ENCODE results near the gene INAFM2.

INAFM2 gene

DNA sequence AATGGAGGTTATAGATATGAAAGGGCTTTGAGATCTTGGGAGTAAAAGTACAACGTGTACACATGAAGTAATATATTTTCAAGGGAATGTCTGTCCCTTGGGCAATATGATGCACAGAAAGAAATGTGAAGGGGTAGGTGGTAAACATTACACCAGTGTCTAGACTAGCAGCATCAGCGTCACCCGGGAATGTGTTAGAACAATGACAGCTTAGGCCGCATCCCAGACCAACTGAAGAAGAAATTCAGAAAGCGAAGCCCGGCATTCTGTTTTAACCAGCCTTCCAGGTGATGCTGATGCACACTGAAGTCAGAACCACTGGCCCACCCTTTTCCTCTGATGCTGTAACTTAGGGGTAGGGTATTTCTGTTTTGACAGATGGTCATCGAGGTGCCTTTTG is 6.3 kb downstream of the INAFM2 start:
- DNase-seq (ENCODE audit: low read depth), result no peak

DNA sequence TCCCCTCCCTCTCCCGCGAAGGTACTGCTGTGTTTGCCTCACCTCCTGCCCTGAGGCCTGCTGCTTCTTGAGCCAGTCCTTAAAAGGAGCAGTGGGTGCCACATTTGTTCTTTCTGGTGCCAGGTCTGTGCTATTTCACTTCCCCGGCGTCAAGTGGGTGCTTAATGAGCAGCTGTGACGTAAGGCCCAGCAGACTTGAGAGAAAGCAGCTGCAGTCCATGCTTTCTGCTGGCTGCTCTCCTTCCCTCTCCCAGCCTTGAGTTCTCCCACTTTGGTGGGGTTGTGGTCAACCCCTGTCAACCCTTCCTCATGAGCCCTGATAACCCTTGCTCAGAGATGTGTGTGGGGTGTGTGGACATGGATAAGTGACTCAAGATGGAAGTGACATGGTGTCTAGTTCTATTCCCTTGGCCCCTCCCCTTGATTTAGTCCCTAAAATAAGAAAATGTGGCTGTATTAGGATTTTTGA is 6.9 kb downstream of the INAFM2 start:
- DNase-seq (ENCODE audit: low read depth), result no peak

DNA sequence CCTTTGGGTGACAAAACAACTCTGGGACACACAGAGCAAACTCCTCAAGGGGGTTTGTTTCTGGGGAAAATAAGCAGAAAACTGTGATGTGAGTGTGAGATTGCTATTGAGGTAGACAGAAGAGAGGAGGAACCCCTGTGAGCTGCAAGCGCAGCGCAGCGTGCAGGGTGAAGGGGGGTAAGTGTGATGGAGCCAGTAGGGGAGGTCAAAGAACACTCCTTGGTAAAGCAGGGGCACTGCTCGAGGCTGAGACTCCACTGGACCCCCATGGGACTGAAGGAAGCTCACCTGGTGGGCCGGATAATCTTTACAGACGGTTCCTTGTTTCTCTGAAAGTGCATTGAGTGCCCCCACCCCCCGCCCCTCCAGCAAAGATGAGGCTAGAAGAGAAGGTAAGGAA is 7.5 kb downstream of the INAFM2 start:
- no peak for DNase-seq (ENCODE audit: low read depth)

DNA sequence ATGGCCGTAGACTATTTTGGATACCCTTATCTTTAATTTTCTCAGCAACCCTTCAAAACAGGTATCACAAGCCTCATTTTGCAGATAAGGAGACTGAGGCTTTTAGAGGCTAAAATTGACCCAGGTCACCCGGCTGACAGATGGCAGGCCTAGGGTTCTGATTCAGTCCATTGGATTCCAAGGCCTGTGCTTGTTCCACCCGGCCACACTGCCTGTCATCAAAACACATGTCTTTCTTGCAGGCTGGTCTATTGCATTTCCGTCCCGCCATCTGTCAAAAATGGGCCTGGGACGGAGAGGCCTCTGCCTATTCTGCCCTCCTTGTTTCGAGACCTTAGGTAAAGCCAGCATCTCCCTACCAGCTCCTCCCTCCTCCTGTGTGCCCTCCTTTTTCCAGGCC is 8.1 kb downstream of the INAFM2 start:
- no peak for DNase-seq (ENCODE audit: low read depth)

DNA sequence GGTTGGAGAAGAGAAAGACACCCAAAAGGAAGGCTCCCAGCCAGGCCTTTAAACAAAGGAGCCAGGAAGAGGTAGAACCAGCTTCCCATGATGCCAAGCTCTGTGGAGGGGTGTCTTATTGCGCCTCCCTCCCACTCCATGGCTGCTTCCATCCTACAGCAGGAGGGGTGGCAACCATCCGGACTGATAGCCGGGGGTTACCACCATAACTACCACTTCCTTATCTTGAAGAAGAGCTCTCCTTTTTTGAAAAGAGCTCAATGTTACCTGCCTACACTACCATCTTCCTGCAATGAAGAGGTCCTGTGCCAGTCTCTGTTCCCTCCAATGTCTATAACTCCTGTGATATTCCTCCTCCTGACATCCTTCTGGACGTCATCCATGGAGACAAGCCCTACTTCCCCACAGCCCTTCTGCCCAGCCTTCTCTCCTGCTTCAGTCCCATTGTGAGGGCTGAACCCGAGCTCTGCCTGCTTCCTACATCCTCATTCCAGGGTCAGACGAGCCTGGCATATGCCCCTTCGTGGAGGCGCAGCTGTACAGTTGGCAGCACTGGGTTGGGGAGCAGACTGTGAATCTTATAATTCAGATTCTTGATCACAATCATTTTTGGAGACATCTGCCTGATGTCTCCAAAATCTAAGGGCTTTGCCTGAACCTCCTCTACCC is 8.8 kb downstream of the INAFM2 start:
- no peak for DNase-seq (ENCODE audit: low read depth)

DNA sequence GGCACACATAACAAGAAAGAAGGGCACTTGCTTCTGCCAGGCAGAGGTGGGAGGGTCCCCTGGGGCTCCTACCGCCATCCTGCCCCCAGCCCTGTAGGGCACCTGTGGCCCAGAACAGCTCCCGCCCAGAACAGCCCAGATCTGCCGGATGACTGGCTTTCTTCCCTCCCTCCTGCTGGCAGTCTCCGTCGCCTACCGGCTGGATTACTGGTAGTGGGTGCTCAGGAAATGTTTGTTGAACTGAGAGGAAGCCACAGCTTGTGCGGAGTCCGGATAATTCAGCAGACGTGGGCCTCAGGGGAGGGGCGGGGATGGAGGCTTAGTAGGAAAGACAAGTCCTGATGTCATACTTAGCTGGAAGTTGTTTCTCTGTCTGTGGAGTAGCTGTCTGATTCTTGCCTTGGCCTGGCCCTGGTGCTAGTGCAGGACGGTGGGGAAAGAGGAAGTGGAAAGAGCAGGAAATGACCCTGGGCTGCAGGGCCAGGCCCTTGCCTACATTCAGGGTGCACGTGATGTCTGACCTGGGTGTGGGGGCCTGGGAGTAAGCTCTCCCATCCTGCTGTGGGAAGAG is 10.5 kb downstream of the INAFM2 start:
- no peak for DNase-seq (ENCODE audit: low read depth)

DNA sequence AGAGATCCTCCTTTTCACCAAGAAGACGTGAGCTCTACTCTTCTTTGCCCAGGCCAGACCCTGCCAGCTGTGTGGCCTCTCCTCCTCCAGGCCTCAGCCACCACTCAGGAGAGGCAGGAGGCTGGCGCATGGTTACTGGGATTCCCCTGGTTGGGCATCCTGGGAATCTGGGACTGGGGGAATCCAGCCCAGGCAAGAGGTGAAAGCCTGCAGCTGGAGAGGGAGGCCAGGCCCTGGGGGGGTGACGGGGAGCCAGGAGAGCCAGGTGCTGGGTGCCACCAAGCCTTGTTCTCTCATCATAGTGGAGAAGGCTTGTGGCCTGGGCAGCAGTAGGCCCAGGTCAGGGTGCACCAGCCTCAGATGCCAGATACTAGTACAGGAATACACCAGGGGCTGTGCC is 11.0 kb downstream of the INAFM2 start:
- no peak for DNase-seq (ENCODE audit: low read depth)

DNA sequence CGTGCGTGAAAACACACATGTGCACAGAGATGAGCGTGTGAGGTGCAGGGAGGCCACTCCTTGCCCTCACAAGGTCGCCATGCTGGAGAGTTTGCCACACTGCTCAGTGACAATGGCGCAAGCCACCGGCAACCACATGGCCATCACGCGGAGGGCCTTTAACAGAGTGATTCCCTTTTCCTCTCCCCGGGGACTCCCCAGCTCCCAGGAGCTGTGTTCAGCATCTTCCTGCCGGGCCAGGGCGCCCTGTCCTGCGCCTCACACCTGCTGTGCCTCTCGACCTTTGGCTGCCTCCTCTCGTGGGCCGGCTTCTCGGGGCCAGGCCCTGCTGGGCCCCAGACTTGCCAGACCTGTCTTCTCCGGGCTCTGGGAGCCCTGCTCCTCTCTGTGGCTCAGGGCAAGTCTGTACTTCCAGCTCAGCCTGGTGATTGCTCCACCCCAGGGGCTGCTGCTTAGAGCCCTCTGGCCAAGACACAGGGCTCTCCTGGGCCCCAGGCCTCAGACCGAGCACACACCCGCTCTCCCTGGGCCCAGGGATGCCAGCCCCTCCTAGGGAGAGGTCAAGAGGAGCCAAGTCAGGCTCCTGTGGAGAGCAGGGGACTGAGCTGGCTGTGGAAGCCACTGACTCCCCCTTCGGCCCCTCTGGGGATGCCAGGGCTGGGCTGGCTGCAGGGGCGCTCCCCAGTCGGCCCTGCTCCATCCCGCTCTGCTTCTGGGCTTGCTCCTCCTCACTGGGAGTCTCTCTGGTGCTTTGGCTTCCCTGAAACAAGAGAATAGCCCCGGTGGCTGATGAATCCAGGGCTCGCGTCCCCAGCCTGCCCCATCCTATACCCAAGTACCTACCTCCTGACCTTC is 11.7 kb downstream of the INAFM2 start:
- no peak for DNase-seq (ENCODE audit: low read depth)

DNA sequence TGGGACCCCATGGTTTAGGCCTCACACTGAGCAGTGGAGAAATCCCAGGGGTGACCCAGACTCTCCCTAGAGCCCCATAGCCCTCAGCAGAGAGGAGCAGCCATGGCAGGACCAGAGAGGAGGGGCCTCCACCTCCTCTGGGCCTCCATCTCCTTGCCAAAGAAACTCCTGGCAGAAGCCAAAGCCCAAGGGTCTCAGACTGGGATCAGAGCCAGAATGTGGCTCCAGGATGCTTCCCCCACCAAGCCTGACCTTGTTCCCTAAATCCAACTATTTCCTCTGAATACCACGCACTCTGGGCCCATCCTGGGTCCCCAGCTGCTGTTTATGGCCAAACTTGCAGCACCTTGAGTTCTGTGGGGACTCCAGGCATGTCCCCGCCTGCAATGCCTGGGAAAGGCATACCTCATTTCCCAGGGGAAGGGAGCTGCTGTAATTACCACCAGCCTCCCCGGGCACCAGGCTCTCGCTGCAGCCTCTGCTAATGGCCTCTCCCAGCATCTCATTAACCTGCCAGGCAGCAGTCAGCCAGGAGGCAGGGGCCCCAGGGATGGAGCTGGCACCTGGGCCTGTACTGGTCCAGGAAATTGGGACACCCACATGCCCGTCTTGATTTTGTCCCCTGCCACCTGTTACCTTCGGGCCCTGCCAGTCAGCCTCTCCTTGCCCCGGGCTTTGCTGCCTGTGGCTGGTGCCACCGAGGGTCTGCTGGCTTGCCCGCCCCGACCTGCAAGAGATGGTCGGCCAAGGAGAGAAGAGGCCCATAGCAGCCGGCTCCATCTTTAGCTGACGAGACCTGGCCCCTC is 12.6 kb downstream of the INAFM2 start:
- no peak for DNase-seq (ENCODE audit: low read depth)

DNA sequence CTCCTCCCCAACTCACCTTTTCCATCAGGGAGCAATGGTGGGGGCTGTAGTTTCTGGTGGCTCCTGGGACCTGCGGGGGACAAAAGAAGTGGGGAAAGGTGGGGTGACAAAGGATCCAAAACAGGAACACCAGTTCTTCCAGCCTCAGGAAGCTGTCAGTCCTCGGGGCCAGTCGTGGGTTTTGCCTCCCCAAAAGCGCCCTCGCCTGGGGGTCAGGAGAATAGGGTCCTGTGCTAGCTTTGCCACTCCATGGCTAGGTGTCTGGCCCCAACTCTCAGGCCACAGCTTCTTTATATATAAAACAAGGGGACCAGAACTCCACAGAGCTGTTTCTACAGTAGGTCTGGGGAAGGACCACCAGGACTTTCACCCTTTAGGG is 13.2 kb downstream of the INAFM2 start:
- no peak for DNase-seq (ENCODE audit: low read depth)

DNA sequence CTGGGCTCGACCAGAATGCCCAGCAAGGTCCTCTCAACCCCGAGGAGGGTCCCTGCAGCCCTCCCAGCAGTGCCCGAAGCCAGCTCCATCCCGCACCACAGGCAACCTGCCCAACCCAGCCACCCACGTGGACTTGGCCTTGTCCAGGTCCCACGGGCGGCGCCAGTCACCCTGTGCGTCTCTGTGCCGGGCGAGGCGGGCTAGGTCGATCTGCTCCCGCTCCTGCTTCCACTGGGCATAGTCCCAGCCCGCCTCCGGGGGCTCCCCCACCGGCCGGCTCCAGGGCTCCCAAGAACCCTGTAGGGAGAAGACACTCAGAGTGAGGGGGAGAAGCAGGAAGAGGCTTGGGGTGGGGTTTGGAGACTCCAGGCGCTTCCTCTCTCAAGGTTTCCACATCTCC is 14.1 kb downstream of the INAFM2 start:
- DNase-seq (ENCODE audit: low read depth), result no peak

DNA sequence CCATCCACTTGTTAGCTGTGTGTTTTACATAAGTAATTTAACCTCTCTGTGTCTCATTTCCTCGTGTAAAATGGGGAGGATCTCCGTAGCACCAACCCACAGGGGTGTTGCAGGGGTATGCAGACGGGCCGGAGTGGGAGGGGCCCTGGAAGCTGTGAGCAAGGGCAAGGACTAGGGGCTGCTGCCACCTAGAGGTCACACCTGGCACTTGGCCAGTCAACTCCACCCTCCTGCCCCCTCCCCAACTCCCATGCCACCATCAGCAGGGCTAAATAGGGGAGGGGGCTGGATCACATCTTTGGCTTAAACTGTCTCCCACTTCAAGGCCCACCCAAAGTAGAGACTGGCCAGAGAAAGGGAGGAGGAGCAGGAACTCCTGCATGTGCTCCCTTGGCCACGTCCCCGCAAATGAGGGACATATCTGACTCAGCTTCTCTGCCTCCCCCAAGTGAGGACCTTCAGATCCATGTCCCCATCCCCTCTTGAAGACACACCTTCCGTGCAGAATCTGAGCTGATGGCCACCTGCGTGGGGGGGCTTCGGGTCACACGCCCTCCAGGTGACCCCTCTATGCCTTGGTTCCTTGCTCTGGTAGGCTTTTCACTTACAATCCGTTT is 14.7 kb downstream of the INAFM2 start:
- DNase-seq (ENCODE audit: low read depth), result peak; percentile 57

DNA sequence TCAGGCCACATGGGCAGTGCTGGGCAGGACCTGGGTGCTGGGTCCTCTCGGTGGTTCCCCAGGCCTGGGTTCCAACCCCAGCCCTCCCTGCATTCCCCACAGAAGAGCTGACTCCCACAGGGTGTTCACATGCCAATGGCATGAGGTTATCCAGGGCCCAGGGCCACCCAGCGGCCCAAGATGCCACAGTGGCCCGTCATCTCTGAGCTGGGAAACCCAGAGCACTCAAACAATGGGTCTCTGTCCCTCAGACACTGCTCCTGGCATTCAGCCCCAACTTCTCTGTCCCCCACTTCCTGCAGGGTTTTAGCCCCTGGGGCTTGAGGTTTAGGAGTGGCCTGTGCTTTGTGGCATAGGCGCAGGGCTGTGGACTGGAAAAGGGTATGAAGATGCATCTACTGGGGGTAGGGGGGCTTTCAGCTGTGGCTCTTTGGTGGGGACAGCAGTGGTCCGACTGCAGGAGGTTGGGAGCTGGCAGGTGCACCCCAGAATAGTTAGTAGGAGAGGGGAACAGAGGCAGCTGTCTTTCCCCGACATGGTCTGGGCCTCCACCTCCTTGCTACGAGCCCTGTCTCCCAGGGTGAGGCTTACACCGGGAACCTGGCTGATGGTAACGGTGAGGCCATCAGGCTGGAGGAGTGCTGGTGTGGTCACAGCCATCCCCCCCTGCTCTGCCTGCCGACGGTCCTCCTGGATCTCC is 15.6 kb downstream of the INAFM2 start:
- no peak for DNase-seq (ENCODE audit: low read depth)

DNA sequence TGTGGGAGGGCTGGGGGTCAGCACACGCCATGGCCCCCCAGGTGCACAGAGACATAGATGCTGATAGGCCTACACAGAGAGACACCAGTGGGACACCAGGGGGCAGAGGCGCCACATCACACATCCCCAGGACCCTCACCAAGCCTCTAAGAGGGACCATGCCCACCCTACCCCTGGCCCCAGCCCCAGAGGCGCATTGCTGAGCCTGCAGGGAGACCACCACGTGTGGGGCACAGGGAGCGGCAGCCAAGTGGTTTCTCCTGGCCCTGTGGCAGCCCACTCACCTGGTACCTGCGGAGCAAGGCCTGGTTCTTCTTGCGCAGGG is 16.1 kb downstream of the INAFM2 start:
- no peak for DNase-seq (ENCODE audit: low read depth)

DNA sequence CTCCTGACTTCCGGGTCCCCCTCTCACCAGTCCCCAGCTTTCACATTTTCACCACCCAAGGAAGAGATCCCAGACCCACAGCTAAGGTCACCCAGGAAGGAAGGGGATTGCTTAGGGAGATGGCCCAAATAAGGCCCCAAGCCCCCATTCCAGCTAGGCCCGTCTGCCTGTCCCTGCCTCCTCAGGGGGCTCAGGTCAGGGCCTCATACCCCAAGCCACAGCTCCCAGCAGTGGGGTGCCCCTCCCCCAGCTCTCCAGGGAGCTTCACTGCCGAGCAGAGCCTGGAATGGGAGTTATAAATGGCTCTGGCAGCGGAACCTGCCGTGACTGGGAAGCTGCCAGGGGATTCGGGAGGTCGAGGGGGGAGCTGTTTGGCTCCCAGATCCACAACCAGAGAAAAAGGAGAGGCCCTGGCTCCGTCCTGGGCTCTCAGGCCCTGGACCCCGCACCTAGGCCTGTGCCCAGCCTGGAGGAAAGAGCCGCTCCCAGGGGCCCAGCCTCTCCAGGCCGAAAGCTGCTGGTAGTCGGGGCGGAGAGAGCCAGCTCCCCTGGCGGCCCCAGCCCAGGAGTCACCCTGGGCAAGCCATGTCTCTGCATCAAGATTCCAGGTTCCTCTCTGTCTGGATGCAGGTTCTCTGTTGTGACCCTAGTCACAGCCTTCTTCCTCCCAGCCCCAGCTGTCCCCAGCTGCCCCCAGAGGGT is 16.7 kb downstream of the INAFM2 start:
- no peak for DNase-seq (ENCODE audit: low read depth)

DNA sequence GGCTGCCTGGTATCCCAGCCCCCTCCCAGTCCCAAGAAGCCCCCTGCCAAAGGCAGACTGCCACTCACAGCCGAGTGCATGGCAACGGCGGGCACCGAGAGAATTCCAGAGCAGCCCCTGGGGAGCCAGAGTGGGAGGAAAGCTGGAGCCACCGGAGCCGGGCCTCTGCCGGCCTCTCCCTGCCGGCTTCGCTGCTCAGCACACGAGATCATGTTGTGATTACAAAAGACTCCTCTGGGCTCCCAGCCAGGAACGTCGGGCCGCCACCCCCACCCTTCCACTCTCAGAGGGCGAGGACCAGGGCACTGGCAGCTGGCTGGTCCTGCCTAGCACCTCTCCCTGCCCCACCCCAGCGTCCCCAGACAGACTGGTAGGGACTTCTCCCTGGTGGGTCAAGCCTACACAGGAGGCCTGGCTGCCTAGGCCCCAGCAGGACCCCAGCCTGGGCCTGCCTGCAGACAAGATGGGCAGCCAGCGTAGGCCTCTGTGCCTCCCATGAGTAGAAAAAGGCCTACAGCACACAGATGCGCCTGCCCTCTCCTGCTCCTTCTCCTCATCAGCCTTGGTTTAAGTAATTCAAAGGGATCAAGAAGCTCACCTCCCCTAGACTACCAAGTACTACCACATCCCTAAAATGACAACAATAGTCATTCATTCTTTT is 17.4 kb downstream of the INAFM2 start, which contains the start of gene CCDC9B:
Gene CCDC9B, minus strand, starts transcription at position 200 of the 661 bp plus-strand sequence. Its CDS starts 120 bp downstream, at position 80.
- no peak for DNase-seq (ENCODE audit: low read depth)

DNA sequence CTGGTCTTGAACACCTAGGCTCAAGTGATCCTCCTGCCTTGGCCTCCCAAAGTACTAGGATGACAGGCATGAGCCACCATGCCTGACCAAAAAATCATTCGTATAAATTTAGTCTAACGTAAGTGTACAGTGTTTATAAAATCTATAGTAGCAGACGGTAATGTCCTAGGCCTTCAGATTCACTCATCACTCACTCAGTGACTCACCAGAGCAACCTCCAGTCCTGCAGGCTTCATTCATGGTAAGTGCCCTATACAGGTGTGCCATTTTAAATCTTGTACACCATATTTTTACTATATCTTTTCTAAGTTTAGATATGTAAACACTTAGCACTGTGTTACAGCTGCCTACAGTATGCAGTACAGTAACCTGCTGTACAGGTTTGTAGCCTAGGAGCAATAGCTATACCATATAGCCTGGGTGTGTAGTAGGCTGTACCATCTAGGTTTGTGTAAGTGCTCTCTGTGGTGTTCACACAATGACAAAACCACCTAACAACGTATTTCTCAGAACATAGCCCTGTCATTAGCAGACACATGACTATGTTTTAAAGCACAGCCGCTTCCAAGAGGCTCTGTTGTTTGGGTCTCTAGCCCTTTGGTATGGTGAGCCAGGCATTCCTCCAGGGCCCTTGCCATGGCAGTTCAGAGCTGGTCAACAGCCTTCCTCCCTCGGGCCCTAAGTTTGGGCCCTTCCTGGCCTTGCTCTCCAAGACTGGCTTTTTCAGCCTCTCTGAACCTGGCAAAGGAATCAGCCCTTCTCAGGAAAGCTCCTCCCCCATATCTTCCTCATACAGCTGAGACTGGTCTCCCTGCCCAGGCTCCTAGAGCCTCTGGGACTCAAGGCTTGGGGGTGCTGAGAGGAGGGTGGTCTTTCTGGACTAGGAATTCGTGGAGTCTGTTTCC is 19.2 kb downstream of the INAFM2 start:
- no peak for DNase-seq (ENCODE audit: low read depth)

DNA sequence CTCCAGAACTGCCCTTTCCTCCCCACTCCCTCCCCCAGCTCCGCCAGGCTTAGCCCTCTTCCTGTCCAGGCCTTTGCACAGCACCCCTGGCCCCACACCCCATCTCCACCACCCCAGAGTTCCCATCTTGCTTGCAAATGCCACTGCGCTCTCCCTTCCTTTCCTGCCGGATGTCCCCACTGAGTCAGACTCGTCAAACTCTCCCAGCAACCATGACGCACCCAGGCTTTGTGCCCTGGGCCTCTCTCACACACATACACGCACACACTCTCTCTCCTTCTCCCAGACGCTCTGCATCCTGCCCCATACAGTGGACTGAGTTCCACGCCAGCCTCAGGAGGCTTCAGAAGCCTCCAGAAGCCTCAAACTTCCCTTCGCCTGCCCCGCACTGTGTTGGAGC is 20.0 kb downstream of the INAFM2 start:
- DNase-seq (ENCODE audit: low read depth), result no peak

DNA sequence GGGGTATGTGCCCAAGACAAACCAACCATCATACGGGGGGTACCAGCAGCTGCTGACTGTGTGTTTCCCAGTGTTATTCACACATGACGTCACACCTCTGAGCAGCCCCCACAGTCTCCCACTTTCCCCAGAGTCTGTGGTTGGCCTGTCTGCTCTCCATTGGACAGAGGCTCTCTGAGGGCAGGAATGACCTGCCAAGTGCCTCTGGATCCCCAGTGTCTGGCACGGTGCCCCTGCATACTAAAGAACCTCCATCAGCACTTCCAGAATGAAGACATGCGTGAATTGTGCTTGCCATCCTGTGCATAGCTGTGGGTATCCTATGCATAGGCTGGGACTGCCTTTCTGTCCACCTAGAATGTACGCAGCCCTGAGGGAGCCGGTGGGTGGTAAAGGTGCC is 20.7 kb downstream of the INAFM2 start:
- no peak for DNase-seq (ENCODE audit: low read depth)
